GM21717 (cell line): ENCODE measurements around the gene FAM237A.

ENCODE experiments used
- ATAC-seq: cut with Tn5 transposase; IDR thresholded peaks from one replicate; pipeline ENCODE4 v1.9.1; 2021; ENCODE audit warnings: mild to moderate bottlenecking, moderate library complexity; ENCODE audit not compliant: unreplicated experiment

FAM237A gene

GRCh38 chr2:206642075-206643025, at the start of gene FAM237A:
TSS of gene FAM237A (plus strand) at chr2:206642487. CDS start at chr2:206644237, 1,750 bp downstream.
- ATAC-seq: no peak

- no peak for ATAC-seq
These were observed 44.5 kb upstream of the FAM237A start for GRCh38 chr2:206597717-206598218.

GRCh38 chr2:206603243-206603642, 39.0 kb upstream of the FAM237A start:
- ATAC-seq: no peak

GRCh38 chr2:206610451-206610850, 31.8 kb upstream of the FAM237A start:
- ATAC-seq: no peak

- ATAC-seq: no peak
These were observed 31.1 kb upstream of the FAM237A start for GRCh38 chr2:206611191-206611590.

- ATAC-seq: no peak
These were observed 30.6 kb upstream of the FAM237A start for GRCh38 chr2:206611736-206612135.

GRCh38 chr2:206614811-206615210, 27.5 kb upstream of the FAM237A start:
- ATAC-seq: no peak

GRCh38 chr2:206615417-206616089, 26.7 kb upstream of the FAM237A start:
- no peak for ATAC-seq

GRCh38 chr2:206616151-206616550, 26.1 kb upstream of the FAM237A start:
- no peak for ATAC-seq

- ATAC-seq: no peak
These were observed 23.3 kb upstream of the FAM237A start for GRCh38 chr2:206619011-206619410.

- no peak for ATAC-seq
These were observed 16.2 kb upstream of the FAM237A start for GRCh38 chr2:206626108-206626507.

GRCh38 chr2:206627632-206628031, 14.7 kb upstream of the FAM237A start:
- ATAC-seq: no peak

- ATAC-seq: no peak
These were observed 10.9 kb upstream of the FAM237A start for GRCh38 chr2:206631340-206631739.

GRCh38 chr2:206635015-206635414, 7.3 kb upstream of the FAM237A start:
- ATAC-seq: no peak

- ATAC-seq: no peak
These were observed 2.7 kb upstream of the FAM237A start for GRCh38 chr2:206639636-206640035.

- no peak for ATAC-seq
These were observed 1.1 kb upstream of the FAM237A start for GRCh38 chr2:206641226-206641625.

GRCh38 chr2:206647985-206648384, 5.7 kb downstream of the FAM237A start:
- ATAC-seq: no peak

GRCh38 chr2:206657087-206657486, 14.8 kb downstream of the FAM237A start:
- ATAC-seq: no peak

GRCh38 chr2:206665251-206665650, 23.0 kb downstream of the FAM237A start:
- no peak for ATAC-seq

GRCh38 chr2:206670531-206671319, 28.4 kb downstream of the FAM237A start:
- ATAC-seq: no peak

GRCh38 chr2:206683546-206683945, 41.3 kb downstream of the FAM237A start:
- ATAC-seq: no peak
